Endothelial cell of umbilical vein (primary cell): ENCODE results near the gene ATP9B. TPM values are rescaled to one million over a fixed set of nuclear protein-coding genes. Genes with fewer than 3 reads are reported as not detected.

Experiments used
- BruUV-seq: library from RNA; stranded (reverse); fragments of 400-500 nt; replicated peaks from 2 replicates; lab custom pipeline; 2021; lab: Mats Ljungman, UMichigan
- CTCF ChIA-PET: fragments of 300-600, 350-600 bp; sonication (Branson Sonifier 250); formaldehyde crosslinking; loops from one replicate; lab custom pipeline; 2021; ENCODE audit warnings: antibody characterized with exemption, inconsistent platforms; lab: Charles Lee
- POLR2A ChIA-PET: fragments of 300-600, 350-600 bp; sonication (Branson Sonifier 250); formaldehyde crosslinking; loops from one replicate; lab custom pipeline; 2021; ENCODE audit warnings: antibody characterized with exemption, inconsistent platforms; lab: Charles Lee
- DNase-seq: peaks from one replicate; pipeline ENCODE4 v3.0.0-alpha.2; 2011; ENCODE audit warnings: low read depth, low spot score
- FAIRE-seq: peaks from 2 replicates; lab custom pipeline; 2011; peaks lifted over from hg19 to GRCh38; lab: Jason Lieb, UNC
- H2AFZ ChIP-seq: 2 replicates; pipeline ENCODE4 v1.6.0; 2012; ENCODE audit warnings: low read depth, low read length, control low read depth, inconsistent platforms
- H3K27ac ChIP-seq: 2 replicates; pipeline ENCODE4 v1.5.1; 2011; ENCODE audit warnings: low read depth, mild to moderate bottlenecking, control low read depth, low read length, moderate library complexity; ENCODE audit not compliant: insufficient read depth
- H3K27me3 ChIP-seq, 2 experiments: 2 replicates each; pipeline versions ENCODE4 v1.6.0 to v1.6.1; 2011; ENCODE audit warnings: low read length in 2 of 2, mixed read lengths in 1 of 2; ENCODE audit not compliant: control insufficient read depth in 2 of 2, insufficient read depth in 2 of 2
- H3K36me3 ChIP-seq, 2 experiments: 2 replicates in 1 of 2; 3 replicates in 1 of 2; pipeline ENCODE4 v1.5.1; 2011; ENCODE audit warnings: low read length in 2 of 2, mild to moderate bottlenecking in 1 of 2, moderate library complexity in 1 of 2; ENCODE audit not compliant: control insufficient read depth in 2 of 2, insufficient read depth in 2 of 2; ENCODE audit errors: extremely low read depth in 1 of 2
- H3K4me1 ChIP-seq: 3 replicates; pipeline ENCODE4 v1.5.1; 2011; ENCODE audit warnings: mild to moderate bottlenecking, low read length; ENCODE audit not compliant: control insufficient read depth, insufficient read depth; ENCODE audit errors: extremely low read depth
- H3K4me2 ChIP-seq: 2 replicates; pipeline ENCODE4 v1.6.1; 2011; ENCODE audit warnings: low read length, control low read depth, mixed read lengths; ENCODE audit not compliant: insufficient read depth
- H3K4me3 ChIP-seq, 3 experiments: fragments of 200-600 bp in 1 of 3; sonication (generic), shearing (Covaris generic) in 1 of 3; replicated peaks in 1 of 3; 2 replicates each; pipeline ENCODE4 v1.5.1; 2011 to 2016; ENCODE audit warnings: control low read depth in 3 of 3, low read length in 3 of 3, mild to moderate bottlenecking in 2 of 3, inconsistent platforms in 1 of 3, low read depth in 1 of 3, moderate library complexity in 1 of 3; ENCODE audit not compliant: insufficient read depth in 1 of 3
- H3K79me2 ChIP-seq: 2 replicates; pipeline ENCODE4 v1.6.0; 2012; ENCODE audit warnings: low read length, inconsistent platforms; ENCODE audit not compliant: control insufficient read depth, insufficient read depth
- H3K9ac ChIP-seq: replicated peaks from 2 replicates; pipeline ENCODE3; 2011; ENCODE audit warnings: low read length, control low read depth; ENCODE audit not compliant: insufficient read depth; ENCODE audit errors: extremely low read depth
- H3K9me1 ChIP-seq: replicated peaks from 3 replicates; pipeline ENCODE4 v1.6.0; 2011; ENCODE audit warnings: mild to moderate bottlenecking, low read length; ENCODE audit not compliant: control insufficient read depth, insufficient read depth; ENCODE audit errors: extremely low read depth
- H3K9me3 ChIP-seq: replicated peaks from 2 replicates; pipeline ENCODE4 v1.5.1; 2012; ENCODE audit warnings: low read length, inconsistent platforms; ENCODE audit not compliant: control insufficient read depth, insufficient read depth
- H4K20me1 ChIP-seq: replicated peaks from 2 replicates; pipeline ENCODE3; 2011; ENCODE audit warnings: mild to moderate bottlenecking, low read length; ENCODE audit not compliant: control insufficient read depth, insufficient read depth; ENCODE audit errors: extremely low read depth
- EZH2 ChIP-seq: IDR thresholded peaks from 2 replicates; pipeline ENCODE4 v1.6.1; 2012; ENCODE audit warnings: borderline replicate concordance, low read depth, mild to moderate bottlenecking, moderate library complexity, low read length, inconsistent platforms; ENCODE audit not compliant: severe bottlenecking
- FOS ChIP-seq: IDR thresholded peaks from 2 replicates; pipeline ENCODE4 v1.6.1; 2011; ENCODE audit warnings: mild to moderate bottlenecking, low read length, moderate library complexity, borderline replicate concordance; ENCODE audit not compliant: insufficient read depth
- GATA2 ChIP-seq: IDR thresholded peaks from 2 replicates; pipeline ENCODE4 v1.7.0; 2011; ENCODE audit warnings: low read depth, mild to moderate bottlenecking, moderate library complexity, mixed read lengths, low read length; ENCODE audit not compliant: insufficient read length, insufficient read depth
- JUN ChIP-seq: IDR thresholded peaks from 2 replicates; pipeline ENCODE4 v1.6.1; 2011; ENCODE audit warnings: borderline replicate concordance, low read depth; ENCODE audit not compliant: insufficient read length, insufficient read depth
- MYC ChIP-seq: IDR thresholded peaks from one replicate; pipeline ENCODE4 v1.6.1; 2011; ENCODE audit warnings: mild to moderate bottlenecking, low read depth, low read length
- POLR2A ChIP-seq: IDR thresholded peaks from 2 replicates; pipeline ENCODE4 v1.6.1; 2012; ENCODE audit warnings: low read depth, mild to moderate bottlenecking, control low read depth, low read length
- POLR2AphosphoS5 ChIP-seq: IDR thresholded peaks from 2 replicates; pipeline ENCODE4 v1.6.1; 2012; ENCODE audit warnings: low read depth, mild to moderate bottlenecking, control low read depth, low read length, moderate library complexity; ENCODE audit not compliant: insufficient read depth
- dilution Hi-C: fragments of 300-500 bp; cut with MboI; formaldehyde crosslinking; loops from one replicate; pipeline ENCODE4 v1.15.0; 2019; ENCODE audit warnings: low sequenced_read_pairs; ENCODE audit not compliant: extremely low pct_ligation_motif_present
- intact Hi-C: fragments of 100-400 bp; cut with micrococcal nuclease; formaldehyde crosslinking; loops from one replicate; pipeline ENCODE4 v1.10.0; 2022
- polyA plus RNA-seq, 4 experiments: library from polyadenylated mRNA; depleted of rRNA in 3 of 4; stranded (reverse) in 3 of 4; unstranded in 1 of 4; fragments of >200 nt; gene quantifications; 2 replicates each; pipeline versions ENCODE4 v1.2.1 to v1.2.3, GENCODE V29; 2011 to 2012; ENCODE audit warnings: missing spikeins in 1 of 4
- total RNA-seq: library from RNA; stranded (reverse); gene quantifications from 2 replicates; pipeline ENCODE4 v1.2.3, GENCODE V29; 2021
- TF ChIP-seq, protein P1 (sequence below), 2 donors: IDR thresholded peaks; 1 replicate in 1 of 2; 2 replicates in 1 of 2; pipeline ENCODE4 v1.5.1; 2011; ENCODE audit warnings: low read length in 2 of 2, mild to moderate bottlenecking in 2 of 2, moderate library complexity in 2 of 2, control low read depth in 1 of 2, inconsistent platforms in 1 of 2, low read depth in 1 of 2; ENCODE audit not compliant: insufficient read depth in 1 of 2; ENCODE audit errors: extremely low read depth in 1 of 2
- TF ChIP-seq, protein P2 (sequence below): IDR thresholded peaks from 2 replicates; pipeline ENCODE4 v1.6.1; 2011; ENCODE audit not compliant: insufficient read depth, insufficient read length

The ATP9B gene
- total and polyA plus RNA-seq, 2 donors (not counting 3 experiments of a cell fraction or from before 2014, with no cell fraction given): 14.6 to 18.2 TPM

DNA sequence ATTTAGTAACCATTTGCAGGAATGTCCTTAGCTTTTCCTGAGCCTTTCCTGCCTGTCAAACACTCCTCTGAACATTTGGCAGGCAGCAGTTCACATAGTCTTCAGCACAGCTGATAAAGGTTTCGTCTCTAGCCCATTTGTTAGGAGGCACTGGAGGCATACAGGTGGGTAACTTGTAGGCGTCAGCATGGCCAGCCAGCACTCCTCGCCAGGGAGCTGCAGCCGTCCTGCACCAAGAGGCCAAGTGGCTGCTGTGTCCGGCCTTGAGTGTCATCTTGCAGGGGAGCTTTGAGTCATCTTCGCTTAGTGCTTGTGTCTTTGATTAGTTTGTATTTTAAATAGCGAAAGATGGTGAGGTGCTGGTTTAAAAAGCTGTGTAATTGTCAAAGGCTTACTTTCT is 206.3 kb downstream of the ATP9B start:
- Histone ChIP-seq H3K4me1 (no peaks in the 10 kb centered on the region), H4K20me1 (no peaks in the 10 kb centered on the region), H3K4me3 (no peak overlapping the region), H3K9me3 (no peaks in the 10 kb centered on the region), H2AFZ (no peak overlapping the region), H3K9me1 (no peaks in the 10 kb centered on the region), H3K27me3 (no peaks in the 10 kb centered on the region), H3K27ac (no peak overlapping the region), H3K9ac (no peak overlapping the region), H3K4me2 (no peak overlapping the region), H3K36me3 (no peaks in the 10 kb centered on the region), H3K79me2 (no peaks in the 10 kb centered on the region)
- POLR2A ChIA-PET: no interaction called here
- CTCF ChIA-PET: interaction anchor here (0.8 kb wide), 1 partner anchor 15 kb away, joined by 3 read pairs; no protein-coding TSS in a partner anchor
- intact Hi-C loops: no loop called here
- no TSS peak for BruUV-seq
- no peak for DNase-seq
- FAIRE-seq: no peak
- TF ChIP-seq, protein P1, sequence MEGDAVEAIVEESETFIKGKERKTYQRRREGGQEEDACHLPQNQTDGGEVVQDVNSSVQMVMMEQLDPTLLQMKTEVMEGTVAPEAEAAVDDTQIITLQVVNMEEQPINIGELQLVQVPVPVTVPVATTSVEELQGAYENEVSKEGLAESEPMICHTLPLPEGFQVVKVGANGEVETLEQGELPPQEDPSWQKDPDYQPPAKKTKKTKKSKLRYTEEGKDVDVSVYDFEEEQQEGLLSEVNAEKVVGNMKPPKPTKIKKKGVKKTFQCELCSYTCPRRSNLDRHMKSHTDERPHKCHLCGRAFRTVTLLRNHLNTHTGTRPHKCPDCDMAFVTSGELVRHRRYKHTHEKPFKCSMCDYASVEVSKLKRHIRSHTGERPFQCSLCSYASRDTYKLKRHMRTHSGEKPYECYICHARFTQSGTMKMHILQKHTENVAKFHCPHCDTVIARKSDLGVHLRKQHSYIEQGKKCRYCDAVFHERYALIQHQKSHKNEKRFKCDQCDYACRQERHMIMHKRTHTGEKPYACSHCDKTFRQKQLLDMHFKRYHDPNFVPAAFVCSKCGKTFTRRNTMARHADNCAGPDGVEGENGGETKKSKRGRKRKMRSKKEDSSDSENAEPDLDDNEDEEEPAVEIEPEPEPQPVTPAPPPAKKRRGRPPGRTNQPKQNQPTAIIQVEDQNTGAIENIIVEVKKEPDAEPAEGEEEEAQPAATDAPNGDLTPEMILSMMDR (IDR thresholded peaks at IDR 0.05; ENCODE audit: extremely low read depth in 1 of 2, insufficient read depth in 1 of 2, low read depth in 1 of 2, low read length in 2 of 2): no peak
- TF ChIP-seq GATA2: no peak
- no peak for TF ChIP-seq FOS
- TF ChIP-seq MYC: no peak
- no peak for TF ChIP-seq JUN
- TF ChIP-seq POLR2AphosphoS5: no peak
- TF ChIP-seq, protein P2, sequence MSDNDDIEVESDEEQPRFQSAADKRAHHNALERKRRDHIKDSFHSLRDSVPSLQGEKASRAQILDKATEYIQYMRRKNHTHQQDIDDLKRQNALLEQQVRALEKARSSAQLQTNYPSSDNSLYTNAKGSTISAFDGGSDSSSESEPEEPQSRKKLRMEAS: no peak
- TF ChIP-seq EZH2: no peak
- TF ChIP-seq POLR2A: no peak
- dilution Hi-C loops: no loop called here
